HG03432 (cell line): Measurements from ENCODE around the gene CAMTA1.
A peak's percentile ranks its signal among the peaks of the same experiment; 100 is the strongest.

Experiments used
- ATAC-seq: cut with Tn5 transposase; IDR thresholded peaks from one replicate; pipeline ENCODE4 v1.9.1; 2021; ENCODE audit warnings: mild to moderate bottlenecking, moderate library complexity; ENCODE audit not compliant: unreplicated experiment

Gene CAMTA1

DNA sequence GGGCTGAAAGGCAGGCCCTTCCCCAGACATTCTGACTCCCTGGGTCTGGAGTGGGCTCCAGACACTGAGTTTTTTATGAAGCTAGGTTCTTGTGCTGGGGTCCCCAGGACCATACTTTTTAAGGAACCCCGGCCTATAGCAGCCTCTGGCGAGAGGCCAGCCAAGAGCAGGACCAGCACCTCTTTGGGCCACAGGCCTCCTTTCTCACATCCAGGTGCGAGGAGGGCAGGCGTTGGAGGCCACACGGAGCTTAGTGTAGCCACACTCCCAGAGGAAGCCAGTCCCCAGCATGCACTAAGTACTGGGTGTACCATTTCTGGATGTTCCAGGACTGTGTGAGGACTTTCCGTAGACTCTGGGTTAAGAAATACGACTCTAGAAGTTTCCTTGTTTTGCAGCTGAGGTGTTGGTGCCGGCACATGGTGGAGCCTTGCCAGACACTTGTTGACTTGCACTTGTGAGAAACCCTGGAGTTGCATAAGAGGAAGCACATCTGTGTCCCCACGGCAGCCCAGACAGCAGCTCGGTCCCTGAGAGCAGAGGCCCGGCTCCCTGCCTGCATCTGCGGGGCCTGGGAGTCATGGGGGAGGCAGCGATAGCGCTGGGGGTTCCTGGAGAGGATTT, 863.6 kb downstream of the CAMTA1 start:
- ATAC-seq: no peak

DNA sequence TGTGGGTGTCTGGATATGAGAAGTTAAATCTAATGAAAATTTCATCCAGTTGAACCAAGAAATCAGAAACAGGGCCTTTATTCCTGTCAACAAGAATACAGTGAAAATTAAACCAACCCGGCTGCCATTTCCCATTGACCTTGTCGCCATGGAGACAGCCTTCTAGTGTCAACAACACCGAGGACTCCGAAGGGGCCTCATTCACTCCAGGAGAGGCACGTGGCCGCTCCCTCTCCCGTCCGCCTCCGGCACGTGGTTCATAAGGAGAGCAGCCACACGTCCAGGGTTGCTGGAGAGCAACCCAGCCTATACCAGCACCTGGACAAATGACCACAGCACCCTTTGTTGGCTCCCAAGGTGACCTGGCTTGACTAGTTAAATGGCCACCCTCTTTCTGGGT, 865.5 kb downstream of the CAMTA1 start:
- no peak for ATAC-seq

DNA sequence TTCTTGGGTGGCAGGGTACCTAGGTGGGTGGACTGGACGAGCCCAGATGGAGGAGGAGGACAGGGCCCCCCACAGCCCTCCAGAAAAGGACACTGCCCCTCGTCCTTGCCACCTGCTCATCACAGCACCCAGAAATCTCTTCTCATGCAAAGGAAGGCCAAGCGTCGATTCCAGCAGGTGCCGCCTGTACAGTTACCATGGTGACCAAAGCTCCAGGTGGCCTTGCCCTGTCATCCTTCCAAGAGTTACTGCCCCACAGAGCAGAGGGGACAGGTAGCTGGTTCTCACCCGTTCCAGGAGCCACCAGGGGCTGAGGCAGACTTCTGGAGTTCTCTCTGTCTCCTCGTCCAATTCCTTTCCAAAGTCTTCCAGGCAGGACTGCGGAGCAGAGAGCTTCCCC, 865.9 kb downstream of the CAMTA1 start:
- ATAC-seq: no peak

- no peak for ATAC-seq
Observed at GRCh38 chr1:7652061-7652460, 866.8 kb downstream of the CAMTA1 start.

DNA sequence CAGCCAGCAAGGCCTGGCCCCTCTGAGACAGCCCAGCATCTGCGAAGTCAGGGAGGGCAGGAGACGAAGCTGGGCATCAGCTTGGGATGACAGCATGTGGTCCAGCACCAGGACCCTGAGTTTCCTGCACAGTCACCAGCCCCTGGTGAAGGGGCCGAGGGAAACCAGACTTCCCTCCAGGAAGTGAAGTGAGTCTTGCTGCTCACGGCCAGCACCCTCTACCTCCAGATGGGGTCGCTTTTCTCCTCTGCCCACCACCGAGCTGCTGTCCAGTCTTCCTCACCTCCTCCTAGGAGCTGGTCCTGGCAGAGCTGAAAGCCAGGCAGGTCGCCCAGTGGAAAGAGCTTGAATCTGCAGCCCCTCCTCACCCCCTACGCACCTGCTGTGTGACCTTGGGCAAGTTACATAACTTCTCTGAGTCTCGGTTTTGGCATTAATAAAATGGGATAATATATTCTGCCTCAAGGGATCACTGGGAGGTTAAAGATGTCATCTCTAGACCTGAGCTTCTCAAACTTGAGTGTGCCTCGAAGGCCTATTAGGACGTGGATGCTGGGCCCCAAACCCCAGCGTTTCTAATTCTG, 867.4 kb downstream of the CAMTA1 start:
- ATAC-seq: no peak

DNA sequence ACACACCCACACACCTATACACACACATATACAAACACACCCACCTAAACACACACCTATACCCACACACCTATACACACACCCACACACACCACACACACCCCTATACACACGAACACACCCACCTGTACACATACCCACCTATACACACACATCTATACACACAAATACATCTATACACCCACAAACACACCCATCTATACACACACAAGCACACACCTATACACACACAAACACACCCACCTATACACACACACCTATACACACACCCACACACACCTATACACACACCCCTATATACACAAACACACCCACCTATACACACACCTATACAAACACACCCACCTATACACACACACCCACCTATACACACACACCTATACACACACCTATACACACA, 869.5 kb downstream of the CAMTA1 start:
- no peak for ATAC-seq

- ATAC-seq: no peak
Observed at GRCh38 chr1:7655354-7655753, 870.1 kb downstream of the CAMTA1 start.

GRCh38 chr1:7656557-7657215, 871.4 kb downstream of the CAMTA1 start:
- no peak for ATAC-seq

DNA sequence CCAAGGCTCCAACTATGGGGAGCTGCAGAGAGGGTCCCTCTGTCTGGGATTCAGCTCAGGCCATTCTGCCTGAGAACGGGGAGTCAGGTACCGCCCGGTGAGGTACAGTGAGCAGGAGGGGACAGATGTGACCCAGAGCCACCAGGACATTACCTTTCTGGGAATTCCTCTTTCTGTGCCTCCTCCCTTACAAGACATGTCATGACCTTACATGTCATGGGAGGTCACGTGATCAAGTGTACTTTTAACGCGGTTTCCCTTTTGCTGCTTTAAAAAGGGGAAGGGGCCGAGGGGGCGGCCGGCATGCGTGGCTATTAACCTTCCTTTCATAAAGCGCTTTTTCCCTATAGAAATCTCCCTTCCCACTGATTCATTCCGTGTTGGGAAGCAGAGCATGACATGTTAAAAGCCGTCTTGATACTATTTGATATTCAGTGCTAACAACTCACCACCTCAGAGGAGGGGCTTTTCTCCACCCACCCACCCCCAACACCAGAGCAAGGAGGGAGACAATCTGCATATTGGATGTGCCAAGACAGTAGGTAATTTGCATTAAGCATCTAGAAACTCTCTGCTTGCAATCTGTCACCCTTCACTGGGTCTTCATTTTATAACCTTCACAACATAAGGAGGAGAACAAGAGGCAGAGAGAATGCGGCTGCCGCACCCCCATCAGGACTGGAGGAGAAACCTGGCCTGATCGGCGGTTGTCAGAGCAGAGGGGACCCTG, 872.2 kb downstream of the CAMTA1 start:
- no peak for ATAC-seq

GRCh38 chr1:7658099-7658498, 872.8 kb downstream of the CAMTA1 start:
- no peak for ATAC-seq

DNA sequence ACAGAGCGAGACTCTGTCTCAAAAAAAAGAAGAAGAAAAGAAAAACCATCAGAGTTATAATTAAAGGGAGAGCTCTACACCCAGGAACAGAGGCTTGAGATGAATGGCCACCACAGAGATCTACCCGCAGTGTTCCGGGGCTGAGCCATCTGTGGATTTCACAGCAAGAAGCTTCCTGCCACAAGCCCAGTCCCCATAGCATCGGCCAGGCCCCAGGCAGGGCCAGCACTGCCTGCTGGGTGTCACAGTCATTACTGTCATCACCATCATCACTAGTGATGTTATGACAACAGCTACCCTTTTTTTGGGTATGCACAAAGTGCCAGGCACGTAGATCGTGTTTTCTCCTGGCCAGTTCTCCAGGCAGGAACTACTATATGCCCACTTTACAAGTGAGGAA, 874.3 kb downstream of the CAMTA1 start:
- ATAC-seq: no peak

GRCh38 chr1:7663451-7664146, 878.3 kb downstream of the CAMTA1 start:
- ATAC-seq: no peak

DNA sequence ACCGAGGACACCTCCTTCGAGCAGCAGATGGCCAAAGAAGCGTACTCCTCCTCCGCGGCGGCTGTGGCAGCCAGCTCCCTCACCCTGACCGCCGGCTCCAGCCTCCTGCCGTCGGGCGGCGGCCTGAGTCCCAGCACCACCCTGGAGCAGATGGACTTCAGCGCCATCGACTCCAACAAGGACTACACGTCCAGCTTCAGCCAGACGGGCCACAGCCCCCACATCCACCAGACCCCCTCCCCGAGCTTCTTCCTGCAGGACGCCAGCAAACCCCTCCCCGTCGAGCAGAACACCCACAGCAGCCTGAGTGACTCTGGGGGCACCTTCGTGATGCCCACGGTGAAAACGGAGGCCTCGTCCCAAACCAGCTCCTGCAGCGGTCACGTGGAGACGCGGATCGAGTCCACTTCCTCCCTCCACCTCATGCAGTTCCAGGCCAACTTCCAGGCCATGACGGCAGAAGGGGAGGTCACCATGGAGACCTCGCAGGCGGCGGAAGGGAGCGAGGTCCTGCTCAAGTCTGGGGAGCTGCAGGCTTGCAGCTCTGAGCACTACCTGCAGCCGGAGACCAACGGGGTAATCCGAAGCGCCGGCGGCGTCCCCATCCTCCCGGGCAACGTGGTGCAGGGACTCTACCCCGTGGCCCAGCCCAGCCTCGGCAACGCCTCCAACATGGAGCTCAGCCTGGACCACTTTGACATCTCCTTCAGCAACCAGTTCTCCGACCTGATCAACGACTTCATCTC, 879.1 kb downstream of the CAMTA1 start:
- ATAC-seq: no peak

DNA sequence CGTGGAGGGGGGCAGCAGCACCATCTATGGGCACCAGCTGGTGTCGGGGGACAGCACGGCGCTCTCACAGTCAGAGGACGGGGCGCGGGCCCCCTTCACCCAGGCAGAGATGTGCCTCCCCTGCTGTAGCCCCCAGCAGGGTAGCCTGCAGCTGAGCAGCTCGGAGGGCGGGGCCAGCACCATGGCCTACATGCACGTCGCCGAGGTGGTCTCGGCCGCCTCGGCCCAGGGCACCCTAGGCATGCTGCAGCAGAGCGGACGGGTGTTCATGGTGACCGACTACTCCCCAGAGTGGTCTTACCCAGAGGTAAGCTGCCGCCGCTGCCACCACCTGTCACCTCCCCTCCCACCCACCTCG, 879.6 kb downstream of the CAMTA1 start:
- no peak for ATAC-seq

DNA sequence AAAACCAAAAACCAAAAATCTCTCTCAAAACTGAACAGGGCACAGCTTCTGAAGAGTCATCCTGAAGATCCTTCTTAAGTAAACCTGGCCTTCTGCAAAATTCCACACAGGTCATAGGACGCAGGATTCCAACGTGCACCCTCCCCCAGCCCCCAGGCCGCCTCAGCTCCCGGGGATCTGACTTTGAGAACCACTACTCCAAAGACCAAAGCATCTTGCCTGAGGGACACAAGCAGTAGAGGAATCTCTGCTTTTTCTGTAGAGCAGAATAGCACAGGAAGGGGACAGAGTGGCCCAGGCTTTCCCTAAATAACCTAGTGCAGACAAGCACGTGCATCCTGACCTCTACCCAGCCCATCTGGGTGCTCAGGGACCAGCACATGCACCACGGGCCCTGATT, 881.0 kb downstream of the CAMTA1 start:
- no peak for ATAC-seq

DNA sequence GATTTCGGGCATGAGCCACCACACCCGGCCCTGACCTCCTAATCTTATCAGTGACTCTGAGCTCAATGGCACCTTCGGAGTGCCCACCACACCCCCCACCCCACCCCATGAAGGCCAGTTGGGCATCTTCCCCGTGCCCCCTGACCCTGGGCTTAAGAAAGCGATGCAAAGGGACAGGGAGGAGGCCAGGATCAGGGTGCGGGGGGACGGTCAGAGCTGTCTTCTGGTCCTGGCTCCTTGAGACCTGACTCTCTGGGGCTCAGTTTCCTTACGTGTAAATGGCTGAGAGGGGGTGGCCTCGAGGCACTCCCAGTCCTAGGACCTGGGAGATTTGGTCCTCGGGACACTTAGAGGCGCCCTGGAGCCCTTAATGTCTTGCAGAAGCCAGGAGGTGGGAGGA, 881.9 kb downstream of the CAMTA1 start:
- ATAC-seq: no peak

DNA sequence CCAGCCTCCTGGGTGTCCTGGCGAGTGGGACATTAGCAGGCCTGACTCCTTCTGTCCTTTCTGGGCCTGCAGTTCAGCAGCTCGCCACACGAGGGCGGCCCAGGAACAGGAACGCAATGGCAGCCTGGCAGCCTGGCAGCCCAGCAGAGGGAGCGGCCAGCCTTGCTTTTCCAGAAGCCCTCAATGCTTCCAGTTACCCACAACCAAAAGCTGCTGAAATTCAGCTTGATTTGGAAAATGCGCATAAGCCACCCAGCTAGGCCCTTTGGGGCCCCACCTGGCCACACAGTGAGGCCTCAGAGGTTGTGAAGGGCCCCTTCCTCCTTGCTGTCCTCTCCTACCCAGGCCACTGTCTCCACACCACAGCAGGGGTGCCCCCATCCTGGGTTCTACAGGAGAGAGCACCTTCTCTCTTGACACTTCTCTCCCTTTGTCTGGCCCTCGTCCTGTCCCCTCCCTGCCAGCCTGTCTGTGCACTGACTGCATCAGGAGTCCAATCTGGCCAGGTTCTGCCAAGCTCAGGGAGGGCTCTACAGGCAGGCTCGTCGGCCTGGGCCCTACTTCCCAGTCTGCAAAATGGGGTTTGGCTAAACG, 882.5 kb downstream of the CAMTA1 start:
- ATAC-seq: peak; percentile 59

- ATAC-seq: no peak
Observed at GRCh38 chr1:7669559-7670311, 884.5 kb downstream of the CAMTA1 start.

DNA sequence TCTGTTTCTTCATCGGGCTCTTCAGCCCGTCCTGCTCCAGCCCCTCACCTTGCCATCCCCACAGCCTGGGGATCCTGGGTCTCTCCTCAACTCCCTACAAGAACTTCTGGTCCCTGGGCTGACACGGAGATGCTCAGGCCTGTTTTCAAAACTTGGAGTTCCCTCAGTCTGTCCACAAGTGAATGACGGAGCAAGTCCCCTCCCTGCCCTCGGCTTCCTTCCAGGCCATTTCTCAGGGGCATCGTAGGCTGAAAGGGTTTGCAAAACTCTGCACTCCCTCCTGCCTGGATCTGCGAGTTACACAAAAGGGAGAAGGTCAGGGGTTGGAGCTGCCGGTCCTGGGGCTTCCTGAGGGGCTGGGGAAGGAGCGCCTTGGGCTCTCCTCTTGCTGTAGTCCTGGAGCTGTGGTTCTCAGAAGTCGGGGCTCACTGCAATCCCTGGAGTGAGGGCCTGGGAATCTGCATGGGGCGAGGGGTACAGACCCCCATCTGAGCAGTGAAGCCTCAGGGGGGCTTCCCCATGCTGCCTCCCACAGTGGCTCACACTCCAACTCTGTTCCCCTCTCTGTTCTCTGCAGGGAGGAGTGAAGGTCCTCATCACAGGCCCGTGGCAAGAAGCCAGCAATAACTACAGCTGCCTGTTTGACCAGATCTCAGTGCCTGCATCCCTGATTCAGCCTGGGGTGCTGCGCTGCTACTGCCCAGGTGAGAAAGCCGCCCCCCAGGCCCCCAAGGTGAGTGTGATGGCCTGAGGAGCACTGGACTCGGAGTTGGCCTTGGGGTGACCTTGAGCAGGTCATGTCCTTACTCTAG, 885.3 kb downstream of the CAMTA1 start:
- no peak for ATAC-seq
